NOMO-1 treated with dmso at 0.1 percent for 144 hours (cell line): ENCODE data around the gene LGR6.
"Not testable (repeated sequence)": the region's sequence is repeated elsewhere in the genome, so short reads cannot be mapped to it uniquely, and the experiment has no call there.

Source experiments
- DNase-seq: peaks from one replicate; lab custom pipeline; 2025; ENCODE audit not compliant: unreplicated experiment; lab: John Stamatoyannopoulos, UW

Gene LGR6

DNA sequence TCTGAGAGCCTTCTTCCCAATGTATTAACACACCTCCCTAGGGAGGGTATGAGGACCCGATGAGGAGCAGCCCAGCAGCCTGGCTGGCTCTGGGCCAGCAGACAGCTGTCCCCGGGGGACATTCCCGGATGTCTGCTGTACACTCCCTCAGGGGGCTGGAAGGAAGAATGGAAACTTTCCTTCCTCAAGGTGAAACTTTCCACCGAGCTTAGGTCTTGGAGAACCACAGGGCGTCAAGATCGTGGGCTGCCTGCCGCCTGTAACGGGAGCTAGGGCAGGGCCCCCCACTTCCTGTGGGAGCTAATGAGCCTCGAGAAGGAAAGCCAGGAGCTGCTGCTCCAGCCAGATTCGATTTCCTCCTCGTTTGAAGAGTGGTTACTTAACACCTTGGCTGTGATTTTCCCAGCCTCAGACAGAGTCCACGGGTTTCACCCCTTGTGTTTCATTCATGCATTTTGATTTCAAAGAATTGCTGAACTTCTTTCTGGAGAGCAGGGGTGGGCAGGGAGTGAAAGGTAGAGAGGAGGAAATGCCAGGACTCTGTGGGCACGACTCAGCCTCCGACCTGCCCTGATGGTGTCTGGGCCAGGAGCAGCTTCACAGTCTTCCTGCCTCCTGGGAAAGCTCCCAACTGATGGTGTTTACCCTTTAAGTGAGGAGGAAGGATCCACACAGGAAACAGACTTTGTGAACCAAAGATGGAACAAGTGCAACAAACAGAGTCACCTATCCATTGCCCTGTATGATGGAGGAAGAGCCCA lies 118.5 kb downstream of the LGR6 start:
- DNase-seq = no peak

DNA sequence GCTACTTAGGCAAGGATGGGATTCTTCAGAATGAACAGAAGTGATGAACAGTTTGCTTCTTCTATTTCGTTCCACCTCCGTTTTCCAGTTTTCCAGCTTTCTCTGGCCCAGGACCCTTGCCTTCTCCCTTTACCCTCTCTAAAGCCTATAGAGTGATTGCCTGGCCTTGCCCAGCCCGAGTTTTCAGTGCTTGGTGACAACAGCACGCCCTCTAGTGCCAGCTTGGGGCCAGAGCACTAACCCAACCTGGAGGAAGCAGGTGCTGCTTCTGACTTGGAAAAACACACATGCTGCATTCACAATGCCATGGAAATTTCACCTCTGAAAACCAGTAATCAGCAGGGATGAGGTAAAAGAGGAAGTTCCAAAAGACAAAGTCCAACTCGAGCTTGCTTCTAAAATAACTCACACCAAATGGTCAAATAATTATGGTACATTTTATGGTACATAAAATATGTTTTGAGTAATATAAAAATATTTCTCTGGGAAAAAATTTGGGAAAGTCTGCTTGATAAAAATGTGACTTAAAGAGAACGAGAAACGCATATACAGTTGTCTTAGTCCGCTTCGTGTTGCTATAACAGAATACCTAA lies 122.1 kb downstream of the LGR6 start:
- peak; percentile 2 for DNase-seq

DNA sequence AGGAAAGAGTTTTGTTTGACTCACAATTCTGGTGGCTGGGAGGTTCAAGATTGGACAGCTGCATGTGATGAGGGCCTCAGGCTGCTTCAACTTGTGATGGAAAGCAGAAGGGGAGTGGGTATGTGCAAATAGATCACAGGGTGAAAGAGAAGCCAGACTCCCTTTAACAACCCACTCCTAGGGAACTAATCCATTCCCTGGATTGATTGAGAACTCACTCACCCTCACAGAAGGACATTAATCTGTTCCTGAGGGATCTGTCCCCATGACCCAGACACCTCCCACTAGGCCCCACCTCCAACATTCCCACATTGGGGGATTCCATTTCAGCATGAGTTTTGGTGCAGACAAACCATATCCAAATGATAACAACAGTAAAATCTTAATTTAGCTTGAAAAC lies 122.6 kb downstream of the LGR6 start:
- DNase-seq = no peak

- DNase-seq = no peak
These were observed 124.6 kb downstream of the LGR6 start for GRCh38 chr1:202317941-202318925.

- DNase-seq = no peak
These were observed 125.9 kb downstream of the LGR6 start for GRCh38 chr1:202319381-202320080.

DNA sequence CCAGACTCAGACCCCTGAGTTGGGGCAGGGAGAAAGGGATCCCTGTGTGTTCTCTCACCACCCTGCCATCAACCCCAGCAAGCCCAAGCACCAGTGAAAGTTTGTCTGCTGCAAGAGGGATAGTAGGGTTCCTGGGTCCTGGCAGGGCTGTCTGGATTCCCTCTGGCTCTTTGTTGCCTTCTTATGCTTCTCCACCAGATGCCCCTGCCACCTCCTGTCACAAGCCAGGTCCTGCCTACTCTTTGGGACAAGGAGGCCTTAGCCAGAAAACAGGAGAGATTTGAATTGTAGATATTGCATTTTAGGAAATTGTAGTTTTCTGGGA lies 126.4 kb downstream of the LGR6 start:
- no peak for DNase-seq

GRCh38 chr1:202323731-202324130 lies 130.1 kb downstream of the LGR6 start:
- DNase-seq = no peak

DNA sequence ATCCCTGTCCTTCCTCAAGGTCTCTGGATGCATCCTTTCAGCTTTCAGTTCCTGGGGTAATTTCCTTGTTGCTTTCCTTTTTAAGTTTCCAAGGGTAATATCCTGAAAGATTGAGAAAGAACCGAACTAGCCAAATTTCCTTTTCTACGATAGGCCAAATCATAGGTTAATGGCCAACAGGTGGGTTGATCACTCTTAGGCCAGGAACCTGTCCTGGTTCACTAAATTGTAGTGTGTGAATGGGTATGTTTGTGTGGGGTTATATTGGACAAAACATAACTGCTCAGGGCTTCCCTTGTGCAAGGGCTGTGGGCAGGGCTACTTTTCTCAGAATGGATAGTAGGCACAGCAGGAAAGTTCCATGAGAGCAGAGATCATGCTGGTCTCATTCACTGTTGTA lies 131.0 kb downstream of the LGR6 start:
- DNase-seq = no peak

DNA sequence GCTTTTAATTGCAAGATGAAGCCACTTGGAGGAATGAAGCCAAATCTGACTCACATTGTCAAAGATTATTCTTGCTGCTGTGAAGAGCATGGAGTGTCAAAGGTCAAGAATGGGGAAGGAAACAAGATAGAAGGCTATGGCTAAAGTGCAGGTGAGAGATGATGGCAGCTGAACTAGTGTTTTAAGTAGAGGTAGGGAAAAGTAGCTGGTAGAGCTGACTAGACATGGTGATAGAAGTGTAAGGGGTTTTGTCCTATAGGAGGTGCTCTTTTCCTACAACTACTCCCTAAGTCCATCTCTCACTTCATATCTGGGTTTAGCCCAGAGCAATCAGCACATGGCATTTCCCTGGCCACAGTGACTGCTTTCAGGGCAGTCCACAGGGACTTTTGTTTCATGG lies 136.3 kb downstream of the LGR6 start:
- DNase-seq = no peak

DNA sequence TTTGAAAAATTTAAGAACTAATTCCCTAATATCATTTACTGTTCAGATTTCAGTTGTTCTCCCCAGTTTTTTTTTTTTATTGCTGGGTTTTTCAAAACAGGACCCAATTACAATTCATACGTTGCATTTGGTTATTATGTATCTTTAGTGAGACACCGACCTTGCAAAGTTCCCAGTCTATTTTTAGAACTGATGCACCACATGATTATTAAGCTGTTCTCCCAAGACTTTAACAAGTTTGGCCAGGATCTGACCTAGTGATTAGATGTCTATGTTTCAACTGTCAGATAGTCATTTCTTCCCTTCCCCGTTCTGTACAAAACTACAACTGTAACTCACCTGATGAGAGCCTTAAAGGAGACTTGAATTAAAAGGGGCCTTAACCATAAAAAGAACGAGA lies 140.3 kb downstream of the LGR6 start:
- DNase-seq = no peak

DNA sequence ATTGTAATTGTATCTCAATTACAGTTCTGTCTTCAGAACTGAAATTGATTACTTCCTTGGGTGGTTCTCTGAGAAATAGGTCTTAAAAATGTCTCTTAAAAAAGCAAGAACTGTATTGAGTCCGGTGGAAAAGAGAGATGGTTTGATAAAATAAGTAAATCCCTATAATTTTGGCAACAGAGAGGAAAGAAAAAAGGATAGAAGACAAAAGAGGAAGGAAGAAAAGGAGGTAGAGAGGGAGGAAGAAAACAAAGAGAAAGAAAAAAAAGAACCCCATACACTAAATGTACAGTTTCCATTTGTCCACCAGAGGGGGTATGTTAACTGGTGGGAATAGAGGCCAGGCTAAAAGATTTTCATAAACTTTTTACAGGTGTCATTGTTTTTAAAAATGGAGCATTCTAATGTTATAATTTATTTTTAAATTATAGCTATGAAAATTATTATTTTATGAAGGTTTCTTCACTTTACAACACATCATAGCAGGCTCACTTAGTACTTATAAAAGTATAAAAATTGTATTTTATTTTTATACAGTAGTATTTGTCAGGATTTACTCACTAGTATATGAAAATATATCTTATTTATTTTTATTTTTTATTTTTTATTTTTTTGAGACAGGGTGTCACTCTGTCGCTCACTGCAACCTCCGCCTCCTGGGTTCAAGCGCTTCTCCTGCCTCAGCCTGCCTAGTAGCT lies 150.2 kb downstream of the LGR6 start:
- DNase-seq = peak; percentile 17

GRCh38 chr1:202348005-202348508 lies 154.5 kb downstream of the LGR6 start:
- no peak for DNase-seq

DNA sequence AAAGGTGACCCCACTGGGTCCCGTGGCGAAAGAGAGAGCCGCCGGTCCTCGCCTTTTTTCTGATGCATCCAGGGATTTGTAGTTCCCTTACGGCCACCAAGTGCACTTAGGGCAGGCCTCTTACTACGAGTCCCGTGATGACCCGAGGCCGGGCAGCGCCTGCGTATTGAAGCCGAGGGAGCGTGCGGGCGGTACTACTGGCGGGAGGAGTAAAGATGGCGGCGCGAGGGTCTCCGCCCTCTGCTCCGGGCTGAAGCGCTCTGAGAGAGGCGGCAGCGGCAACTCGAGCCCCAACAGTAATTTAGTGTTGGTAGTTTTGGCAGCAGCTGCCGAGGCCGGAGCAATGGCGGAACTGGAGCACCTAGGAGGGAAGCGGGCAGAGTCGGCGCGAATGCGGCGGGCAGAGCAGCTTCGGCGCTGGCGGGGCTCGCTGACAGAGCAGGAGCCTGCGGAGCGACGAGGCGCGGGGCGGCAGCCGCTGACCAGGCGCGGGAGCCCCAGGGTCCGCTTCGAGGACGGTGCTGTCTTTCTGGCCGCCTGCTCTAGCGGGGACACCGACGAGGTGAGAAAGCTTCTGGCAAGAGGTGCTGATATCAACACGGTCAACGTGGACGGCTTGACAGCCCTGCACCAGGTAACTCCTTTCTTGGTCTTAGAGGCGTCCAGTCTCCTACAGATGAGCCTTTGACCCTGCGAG lies 155.1 kb downstream of the LGR6 start, which contains the start of gene PPP1R12B:
TSS of gene PPP1R12B (plus strand) at position 191 of the 697 bp plus-strand sequence. CDS start at position 344, 153 bp downstream.
- DNase-seq = peak; percentile 97

GRCh38 chr1:202349206-202349928 lies 155.8 kb downstream of the LGR6 start:
- no peak for DNase-seq

GRCh38 chr1:202351725-202352124 lies 158.1 kb downstream of the LGR6 start:
- DNase-seq = no peak

GRCh38 chr1:202352583-202353197 lies 159.1 kb downstream of the LGR6 start:
- DNase-seq = not testable (repeated sequence)

DNA sequence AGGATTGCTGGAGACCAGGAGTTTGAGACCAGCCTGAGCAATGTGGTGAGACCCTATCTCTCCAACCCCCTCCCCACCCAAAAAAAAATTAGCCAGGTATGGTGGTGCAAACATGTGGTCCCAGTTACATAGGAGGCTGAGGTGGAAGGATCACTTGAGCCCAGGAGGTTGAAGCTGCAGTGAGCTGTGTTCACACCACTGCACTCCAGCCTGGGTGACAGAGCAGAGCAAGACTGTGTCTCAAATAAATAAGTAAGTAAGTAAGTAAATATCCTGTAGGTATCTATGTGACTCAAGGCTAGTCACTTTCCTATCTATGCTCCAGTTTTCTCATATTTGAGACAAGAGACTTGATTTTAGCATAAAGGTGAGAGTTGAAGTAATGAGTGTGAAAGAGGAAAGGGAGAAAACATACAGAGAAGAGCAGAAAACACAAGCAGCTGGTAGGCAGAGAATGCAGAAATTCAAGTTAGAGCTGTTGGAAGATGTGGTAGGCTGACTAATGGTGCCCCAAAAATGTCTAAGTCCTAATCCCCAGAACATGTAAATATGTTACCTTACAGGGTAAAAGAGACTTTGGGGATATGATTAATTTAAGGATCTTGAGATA lies 162.4 kb downstream of the LGR6 start:
- no peak for DNase-seq

DNA sequence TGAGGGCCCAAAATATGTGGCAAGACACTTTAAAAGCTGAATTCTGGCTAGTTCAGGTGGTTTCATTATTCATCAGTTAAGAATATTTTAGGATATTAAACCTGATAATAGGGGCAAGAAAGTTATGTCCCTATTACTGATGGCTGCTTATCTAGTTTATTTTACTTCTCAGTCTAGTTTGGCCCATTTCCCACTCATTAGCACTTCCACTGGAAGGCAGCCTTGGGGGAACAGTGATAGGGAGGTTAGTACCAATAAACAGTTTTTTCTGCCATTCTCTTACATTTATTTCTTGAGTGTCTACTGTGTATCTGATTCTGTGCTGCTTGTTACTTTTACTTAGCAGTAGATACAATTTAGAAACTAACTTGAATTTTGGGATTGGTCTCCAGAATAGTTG lies 163.9 kb downstream of the LGR6 start:
- DNase-seq = no peak
